Central memory CD8-positive, alpha-beta T cell (primary cell): ENCODE measurements around the gene OR10A3.
"Not testable (repeated sequence)": the region's sequence is repeated elsewhere in the genome, so short reads cannot be mapped to it uniquely, and the experiment has no call there.

Experiments
- ATAC-seq: fragments of 150-1000 bp; cut with Tn5 transposase; replicated peaks from 2 replicates; pipeline ENCODE4 v1.10.0; 2022; ENCODE audit warnings: mild to moderate bottlenecking, moderate FRiP score, moderate number of reproducible peaks; ENCODE audit not compliant: poor library complexity, severe bottlenecking; ENCODE audit errors: extremely low read depth
- DNase-seq, 2 donors: peaks; one replicate each; pipeline ENCODE4 v3.0.0; 2021; ENCODE audit warnings: low spot score in 2 of 2
- H3K27ac Mint-ChIP-seq: one replicate; pipeline ENCODE4 v1.8.0; 2022; ENCODE audit warnings: low read depth, mild to moderate bottlenecking, moderate library complexity, mixed read lengths
- H3K27me3 Mint-ChIP-seq: one replicate; pipeline ENCODE4 v1.8.0; 2022; ENCODE audit warnings: mixed read lengths
- H3K36me3 Mint-ChIP-seq: one replicate; pipeline ENCODE4 v1.8.0; 2022; ENCODE audit warnings: mild to moderate bottlenecking, moderate library complexity, mixed read lengths; ENCODE audit not compliant: insufficient read depth
- H3K4me1 Mint-ChIP-seq: one replicate; pipeline ENCODE4 v1.8.0; 2022; ENCODE audit warnings: mixed read lengths
- H3K4me3 Mint-ChIP-seq: one replicate; pipeline ENCODE4 v1.8.0; 2022; ENCODE audit warnings: mild to moderate bottlenecking, moderate library complexity, mixed read lengths
- H3K9me3 Mint-ChIP-seq: one replicate; pipeline ENCODE4 v1.8.0; 2022; ENCODE audit warnings: mixed read lengths

OR10A3 gene, protein sequence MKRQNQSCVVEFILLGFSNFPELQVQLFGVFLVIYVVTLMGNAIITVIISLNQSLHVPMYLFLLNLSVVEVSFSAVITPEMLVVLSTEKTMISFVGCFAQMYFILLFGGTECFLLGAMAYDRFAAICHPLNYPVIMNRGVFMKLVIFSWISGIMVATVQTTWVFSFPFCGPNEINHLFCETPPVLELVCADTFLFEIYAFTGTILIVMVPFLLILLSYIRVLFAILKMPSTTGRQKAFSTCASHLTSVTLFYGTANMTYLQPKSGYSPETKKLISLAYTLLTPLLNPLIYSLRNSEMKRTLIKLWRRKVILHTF

DNA sequence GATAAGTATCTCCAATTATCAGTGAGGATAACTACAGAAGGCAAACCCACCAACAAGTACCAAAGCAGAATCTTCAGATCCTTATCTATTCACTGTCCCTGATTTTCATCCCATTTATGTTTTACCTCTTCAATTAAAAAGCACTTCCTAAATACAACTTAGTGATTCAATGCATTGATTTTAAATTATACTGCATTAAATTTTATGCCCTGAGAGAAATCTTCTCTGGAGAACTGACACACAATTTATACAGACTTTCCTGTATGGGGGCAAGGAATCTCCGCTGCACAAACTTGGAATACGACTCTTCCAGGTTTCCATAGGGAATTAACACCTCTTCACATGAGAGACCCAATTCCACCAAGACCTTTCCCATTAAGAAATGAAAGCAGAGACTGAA is at the start of gene OR10A3:
OR10A3 (minus strand) TSS at position 101 of the 400 bp plus-strand sequence. CDS start 2,188 bp downstream, outside the sequence.
- DNase-seq (no peak), ATAC-seq (no peak)
- H3K4me1 Mint-ChIP-seq = no peaks in the 10 kb centered on the region
- peaks cover 10% of the 10 kb centered on the region for H3K9me3 Mint-ChIP-seq
- no peak within 1 kb of the TSS for H3K27ac Mint-ChIP-seq
- H3K4me3 Mint-ChIP-seq = no peak within 1 kb of the TSS
- H3K36me3 Mint-ChIP-seq = no peaks in the 10 kb centered on the region
- H3K27me3 Mint-ChIP-seq = peaks cover 34% of the 10 kb centered on the region

DNA sequence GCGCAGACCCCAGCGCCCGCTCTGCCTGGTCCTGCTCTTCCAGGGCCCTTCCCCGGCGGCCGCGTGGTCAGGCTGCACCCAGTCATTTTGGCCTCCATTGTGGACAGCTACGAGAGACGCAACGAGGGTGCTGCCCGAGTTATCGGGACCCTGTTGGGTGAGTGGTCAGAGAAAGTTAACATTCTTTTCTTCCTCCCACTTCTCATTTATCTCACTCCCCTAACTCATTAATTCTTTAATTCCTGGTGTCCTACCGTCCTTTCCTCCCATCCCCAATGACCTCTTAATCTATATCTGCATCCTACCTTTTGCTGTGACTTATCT is 46.0 kb upstream of the OR10A3 start:
- peaks cover 20% of the 10 kb centered on the region for H3K36me3 Mint-ChIP-seq
- peak overlapping the region; percentile 96 for H3K27ac Mint-ChIP-seq
- not testable (repeated sequence) for H3K9me3 Mint-ChIP-seq, DNase-seq, H3K27me3 Mint-ChIP-seq
- H3K4me1 Mint-ChIP-seq = peaks cover 41% of the 10 kb centered on the region
- ATAC-seq = peak; percentile 4
- H3K4me3 Mint-ChIP-seq = peak overlapping the region; percentile 95

GRCh38 chr11:7986768-7987559 is 45.5 kb upstream of the OR10A3 start, which contains the start of gene EIF3F:
Gene EIF3F, plus strand, starts transcription at chr11:7987337. Its CDS starts 16 bp downstream, at chr11:7987353.
- Mint-ChIP-seq H3K36me3 (peaks cover 14% of the 10 kb centered on the region), H3K4me3 (peak within 1 kb of the TSS; percentile 95), H3K9me3 (no peaks in the 10 kb centered on the region), H3K27ac (peak within 1 kb of the TSS; percentile 96), H3K27me3 (no peaks in the 10 kb centered on the region), H3K4me1 (peaks cover 41% of the 10 kb centered on the region)
- peak; percentile 99 for ATAC-seq
- DNase-seq = peak; percentile 78 to 93

DNA sequence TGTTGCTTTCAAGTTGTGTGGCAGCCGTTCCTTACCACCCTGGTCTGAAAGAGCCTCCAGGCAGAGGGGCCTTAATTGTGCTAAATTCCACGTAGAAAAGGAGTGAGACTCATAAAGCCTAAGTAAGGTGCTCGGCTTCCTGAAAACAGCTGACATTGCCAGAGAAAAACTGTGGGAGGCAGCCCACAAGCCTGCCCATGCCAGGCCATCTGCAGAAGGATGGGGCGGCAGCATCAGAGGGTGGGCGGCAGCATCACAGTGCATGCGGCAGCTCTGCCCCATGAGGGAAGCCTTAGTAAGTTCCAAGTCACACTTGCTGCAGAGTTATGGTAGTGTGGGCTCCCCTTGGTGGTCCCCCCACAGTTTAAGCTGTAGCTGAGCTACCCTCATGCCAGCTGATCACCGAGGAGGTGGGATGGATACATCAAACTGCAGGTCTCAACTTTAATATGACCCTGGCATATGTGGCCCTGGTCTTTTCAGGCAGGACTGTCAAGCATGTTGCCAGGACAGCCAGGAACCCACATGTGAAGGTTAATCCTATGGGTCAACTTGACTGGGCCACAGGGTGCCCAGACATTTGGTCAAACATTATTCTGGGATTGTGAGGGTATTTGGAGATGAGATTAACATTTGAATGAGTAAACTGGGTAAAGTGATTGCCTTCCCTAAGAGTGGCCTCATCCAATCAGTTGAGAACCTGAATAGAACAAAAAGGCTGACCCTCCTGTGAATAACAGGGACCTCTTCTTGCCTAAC is 42.5 kb upstream of the OR10A3 start:
- no peak overlapping the region for H3K4me3 Mint-ChIP-seq
- peaks cover 20% of the 10 kb centered on the region for H3K4me1 Mint-ChIP-seq
- no peak for ATAC-seq
- peaks cover 7% of the 10 kb centered on the region for H3K36me3 Mint-ChIP-seq
- no peaks in the 10 kb centered on the region for H3K9me3 Mint-ChIP-seq
- DNase-seq = no peak
- H3K27me3 Mint-ChIP-seq = no peaks in the 10 kb centered on the region
- H3K27ac Mint-ChIP-seq = no peak overlapping the region

GRCh38 chr11:7982582-7983119 is 41.1 kb upstream of the OR10A3 start:
- DNase-seq (no peak), ATAC-seq (no peak)
- Mint-ChIP-seq H3K4me1 (peaks cover 13% of the 10 kb centered on the region), H3K36me3 (peaks cover 2% of the 10 kb centered on the region), H3K27me3 (no peaks in the 10 kb centered on the region), H3K9me3 (no peaks in the 10 kb centered on the region), H3K27ac (no peak overlapping the region), H3K4me3 (no peak overlapping the region)

- Mint-ChIP-seq H3K27ac (no peak overlapping the region), H3K9me3 (no peaks in the 10 kb centered on the region), H3K27me3 (no peaks in the 10 kb centered on the region), H3K36me3 (no peaks in the 10 kb centered on the region), H3K4me1 (peaks cover 6% of the 10 kb centered on the region), H3K4me3 (no peak overlapping the region)
- DNase-seq = no peak
- ATAC-seq = no peak
Observed at GRCh38 chr11:7981619-7982157, 40.2 kb upstream of the OR10A3 start.

- H3K27ac Mint-ChIP-seq = no peak overlapping the region
- peaks cover 16% of the 10 kb centered on the region for H3K27me3 Mint-ChIP-seq
- H3K9me3 Mint-ChIP-seq = no peaks in the 10 kb centered on the region
- H3K4me1 Mint-ChIP-seq = no peaks in the 10 kb centered on the region
- DNase-seq (no peak), ATAC-seq (no peak)
- H3K36me3 Mint-ChIP-seq = no peaks in the 10 kb centered on the region
- no peak overlapping the region for H3K4me3 Mint-ChIP-seq
Observed at GRCh38 chr11:7977232-7977917, 35.9 kb upstream of the OR10A3 start.

DNA sequence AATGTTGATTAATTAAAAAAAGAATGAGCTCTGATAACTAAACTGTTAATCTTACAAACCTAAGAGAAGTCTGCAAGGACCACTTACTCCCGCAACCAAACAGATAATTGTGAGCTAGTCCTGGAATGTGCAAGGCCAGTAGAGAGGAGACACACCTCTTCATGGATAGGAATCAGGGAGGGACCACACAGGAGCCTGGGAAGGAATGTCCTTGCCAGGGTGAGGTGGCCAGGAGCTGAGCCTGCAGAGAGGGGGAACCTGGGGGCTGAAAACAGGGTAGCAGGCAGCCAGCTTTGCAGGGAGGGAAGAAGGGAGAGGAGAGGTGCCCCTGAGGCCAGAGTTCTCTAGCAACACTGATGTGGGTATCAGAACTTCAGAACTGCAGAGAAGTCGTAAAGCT is 33.2 kb upstream of the OR10A3 start:
- H3K4me1 Mint-ChIP-seq = no peaks in the 10 kb centered on the region
- H3K27me3 Mint-ChIP-seq = peaks cover 16% of the 10 kb centered on the region
- peak overlapping the region; percentile 36 for H3K27ac Mint-ChIP-seq
- H3K9me3 Mint-ChIP-seq = no peaks in the 10 kb centered on the region
- no peak overlapping the region for H3K4me3 Mint-ChIP-seq
- no peak for DNase-seq
- H3K36me3 Mint-ChIP-seq = no peaks in the 10 kb centered on the region
- no peak for ATAC-seq

DNA sequence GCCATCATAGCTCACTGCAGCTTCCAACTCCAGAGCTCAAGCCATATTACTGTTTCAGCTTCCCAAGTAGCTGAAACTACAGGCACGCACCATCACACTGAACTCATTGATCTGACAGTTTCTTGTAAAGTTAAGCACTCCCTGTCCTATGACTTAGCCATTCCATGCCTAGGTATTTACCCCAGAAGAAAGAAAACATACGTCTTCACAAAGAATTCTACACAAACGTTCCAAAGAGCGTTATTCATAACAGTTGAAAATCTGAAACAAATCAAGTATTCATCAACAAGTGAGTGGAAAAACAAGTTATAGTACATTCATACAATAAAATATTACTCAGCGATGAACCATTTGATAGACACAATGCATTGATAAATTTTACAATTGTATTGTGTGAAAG is 31.5 kb upstream of the OR10A3 start:
- Mint-ChIP-seq H3K4me1 (no peaks in the 10 kb centered on the region), H3K4me3 (no peak overlapping the region), H3K9me3 (no peaks in the 10 kb centered on the region), H3K27ac (no peak overlapping the region), H3K27me3 (peaks cover 29% of the 10 kb centered on the region), H3K36me3 (no peaks in the 10 kb centered on the region)
- ATAC-seq (no peak), DNase-seq (no peak)

- peaks cover 41% of the 10 kb centered on the region for H3K27me3 Mint-ChIP-seq
- no peaks in the 10 kb centered on the region for H3K36me3 Mint-ChIP-seq
- no peak for ATAC-seq
- no peaks in the 10 kb centered on the region for H3K9me3 Mint-ChIP-seq
- no peaks in the 10 kb centered on the region for H3K4me1 Mint-ChIP-seq
- no peak for DNase-seq
- no peak overlapping the region for H3K4me3 Mint-ChIP-seq
- H3K27ac Mint-ChIP-seq = no peak overlapping the region
Observed at GRCh38 chr11:7971846-7972245, 30.3 kb upstream of the OR10A3 start.

GRCh38 chr11:7969756-7970646 is 28.5 kb upstream of the OR10A3 start:
- Mint-ChIP-seq H3K4me1 (no peaks in the 10 kb centered on the region), H3K36me3 (no peaks in the 10 kb centered on the region), H3K4me3 (no peak overlapping the region), H3K27ac (no peak overlapping the region), H3K27me3 (peaks cover 54% of the 10 kb centered on the region), H3K9me3 (no peaks in the 10 kb centered on the region)
- DNase-seq (no peak), ATAC-seq (no peak)
